HG02623 (cell line): ENCODE results near the gene SCN1B.

ENCODE experiments used
- ATAC-seq: cut with Tn5 transposase; IDR thresholded peaks from one replicate; pipeline ENCODE4 v1.9.1; 2021; ENCODE audit warnings: moderate library complexity; ENCODE audit not compliant: unreplicated experiment

SCN1B gene

DNA sequence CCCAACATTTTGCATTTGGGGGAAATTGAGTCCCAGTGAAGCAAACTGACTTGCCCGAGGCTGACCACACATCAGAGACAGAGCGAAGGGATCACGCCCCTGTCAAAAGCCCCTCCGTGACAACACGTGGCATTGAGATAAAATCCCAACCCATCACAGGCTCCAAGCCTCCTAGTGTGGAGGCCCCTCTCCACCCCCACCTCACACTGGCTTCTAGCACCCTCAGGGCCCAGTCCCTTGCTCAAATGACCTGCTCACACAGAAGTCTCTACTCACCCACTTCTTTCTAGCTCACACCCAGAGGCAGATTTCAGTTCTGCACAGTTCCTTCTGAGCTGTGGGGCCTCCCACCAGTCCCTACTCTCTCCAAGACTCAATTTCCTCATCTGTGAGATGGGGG lies 21.5 kb downstream of the SCN1B start:
- no peak for ATAC-seq

DNA sequence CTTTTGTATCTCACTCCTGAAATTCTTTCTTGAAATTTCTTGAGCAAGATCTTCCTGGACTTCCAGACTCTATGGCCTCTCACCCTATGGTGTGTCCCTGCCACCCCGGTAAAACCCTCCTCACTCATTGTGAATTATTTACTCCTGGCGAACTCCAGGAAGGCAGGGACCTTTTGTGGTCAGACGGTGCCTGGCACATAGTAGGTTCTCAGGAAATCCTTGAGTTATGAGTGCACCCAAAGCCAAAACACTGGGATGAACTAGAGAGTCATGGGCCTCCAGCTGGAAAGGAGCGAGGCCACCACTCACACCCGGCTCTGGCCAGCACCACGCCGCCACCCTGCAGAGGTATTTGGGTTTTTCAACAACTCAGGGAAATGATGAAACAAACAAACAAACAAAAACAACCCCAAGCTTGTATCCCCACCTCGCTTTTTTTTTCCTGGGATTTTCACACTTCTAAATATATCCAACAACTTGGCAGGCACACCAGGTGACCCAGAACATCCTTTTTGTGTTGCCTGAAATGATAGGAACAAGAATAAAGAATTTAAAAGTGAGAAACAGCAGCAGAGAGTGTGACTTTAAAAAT lies 22.4 kb downstream of the SCN1B start:
- ATAC-seq: no peak

DNA sequence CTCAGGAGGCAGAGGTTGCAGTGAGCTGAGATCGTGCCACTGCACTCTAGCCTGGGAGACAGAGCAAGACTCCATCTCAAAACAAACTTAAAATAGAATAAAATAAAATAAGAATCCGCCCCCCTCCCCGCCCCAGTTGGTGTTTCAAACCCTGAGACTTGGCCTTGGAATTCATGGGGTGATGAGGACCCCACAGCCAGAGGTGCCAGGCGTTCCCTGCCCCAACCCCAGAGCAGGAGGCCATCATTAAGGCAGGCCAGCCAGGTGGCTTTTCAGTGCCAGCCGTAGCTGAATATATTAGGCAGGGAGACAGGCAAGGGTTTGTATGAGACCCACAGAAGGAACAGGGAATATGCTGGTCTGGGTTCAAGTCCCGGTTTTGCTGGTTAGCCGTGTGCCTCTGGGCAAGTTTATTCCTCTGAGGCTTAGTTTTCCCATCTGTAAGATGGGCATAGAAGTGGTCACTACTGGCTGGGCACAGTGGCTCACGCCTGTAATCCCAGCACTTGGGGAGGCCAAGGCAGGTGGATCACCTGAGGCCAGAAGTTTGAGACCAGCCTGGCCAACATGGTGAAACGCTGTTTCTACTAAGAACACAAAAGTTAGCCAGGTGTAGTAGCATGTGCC lies 23.5 kb downstream of the SCN1B start:
- no peak for ATAC-seq

DNA sequence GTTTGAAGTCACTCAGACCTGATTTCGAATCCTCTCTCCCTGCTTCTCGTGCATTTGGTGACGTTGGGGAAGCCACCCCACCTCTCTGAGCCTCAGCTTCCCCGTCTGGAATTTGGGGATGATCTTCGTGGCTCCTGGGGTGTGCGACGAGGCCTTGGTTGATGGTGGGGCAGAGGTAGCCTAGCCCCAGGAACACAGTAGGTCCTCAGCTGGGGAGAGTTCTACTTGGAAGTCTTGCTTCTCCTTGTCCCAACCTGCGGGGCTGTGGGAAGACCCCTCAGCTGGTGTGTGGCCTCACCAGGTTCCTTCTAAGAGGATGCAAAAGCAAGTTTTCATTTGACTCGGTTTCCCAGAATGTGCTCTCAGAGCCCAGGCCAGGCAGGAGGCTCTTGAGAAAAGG lies 24.4 kb downstream of the SCN1B start:
- ATAC-seq: no peak

DNA sequence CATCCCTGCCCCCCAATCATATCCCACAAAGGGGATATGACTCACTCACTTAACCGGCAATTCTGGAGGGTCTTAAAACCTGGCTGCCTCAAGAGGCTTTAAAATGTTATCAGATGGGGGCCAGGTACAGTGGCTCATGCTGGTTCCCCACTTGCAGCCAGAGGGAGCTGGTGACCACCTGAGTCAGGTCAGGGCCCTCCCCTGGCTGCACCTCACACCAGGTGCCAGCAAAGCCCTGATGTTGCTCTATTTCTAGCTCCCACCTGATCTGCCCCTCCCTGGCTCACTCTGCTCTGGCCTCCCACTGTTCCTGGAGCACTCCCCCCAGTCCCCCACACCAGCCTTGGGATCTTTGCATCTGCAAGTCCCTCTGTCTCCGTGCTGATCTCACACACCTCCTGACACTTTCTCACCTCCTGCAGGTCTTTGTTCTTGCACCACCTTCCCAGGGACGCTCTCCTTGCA lies 25.5 kb downstream of the SCN1B start:
- ATAC-seq: no peak

DNA sequence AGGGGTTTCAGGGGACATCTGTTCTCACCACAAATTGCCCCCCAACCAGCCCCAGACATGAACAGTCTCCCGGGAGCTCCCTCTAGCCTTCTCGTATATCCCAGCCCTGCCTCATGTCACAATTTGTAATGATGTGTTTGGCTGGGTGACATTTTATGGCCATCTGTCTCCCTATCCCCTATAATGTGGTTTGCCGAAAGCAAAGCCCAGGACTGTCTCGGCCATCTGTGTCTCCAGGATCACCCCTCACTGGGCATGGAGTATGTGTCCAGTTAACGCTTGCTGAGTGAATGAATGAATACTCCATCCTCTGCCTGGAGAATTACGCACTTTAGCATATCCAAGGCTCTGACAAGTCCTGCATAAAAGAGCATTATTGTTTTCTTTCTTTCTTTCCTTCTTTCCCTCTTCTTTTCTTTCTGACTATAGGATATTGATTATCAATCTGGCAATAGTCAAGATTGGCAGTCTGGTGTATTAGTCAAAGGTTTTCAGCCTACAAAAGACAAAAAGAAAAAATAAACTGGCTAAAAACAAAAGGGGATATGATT lies 26.3 kb downstream of the SCN1B start:
- no peak for ATAC-seq

DNA sequence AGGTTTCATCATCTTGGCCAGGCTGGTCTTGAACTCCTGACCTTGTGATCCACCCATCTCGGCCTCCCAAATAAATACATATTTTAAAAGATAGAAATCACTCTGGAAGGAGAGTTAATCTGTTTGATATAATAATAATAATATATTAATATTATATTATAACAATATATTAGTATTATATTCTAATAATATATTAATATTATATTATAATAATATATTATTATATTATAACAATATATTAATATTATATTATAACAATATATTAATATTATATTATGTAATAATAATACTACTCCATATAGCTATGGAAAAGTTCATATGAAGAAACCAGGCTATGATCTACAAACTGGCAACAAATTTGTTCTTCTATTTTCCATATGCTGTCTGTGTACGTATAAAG lies 28.1 kb downstream of the SCN1B start:
- ATAC-seq: no peak

DNA sequence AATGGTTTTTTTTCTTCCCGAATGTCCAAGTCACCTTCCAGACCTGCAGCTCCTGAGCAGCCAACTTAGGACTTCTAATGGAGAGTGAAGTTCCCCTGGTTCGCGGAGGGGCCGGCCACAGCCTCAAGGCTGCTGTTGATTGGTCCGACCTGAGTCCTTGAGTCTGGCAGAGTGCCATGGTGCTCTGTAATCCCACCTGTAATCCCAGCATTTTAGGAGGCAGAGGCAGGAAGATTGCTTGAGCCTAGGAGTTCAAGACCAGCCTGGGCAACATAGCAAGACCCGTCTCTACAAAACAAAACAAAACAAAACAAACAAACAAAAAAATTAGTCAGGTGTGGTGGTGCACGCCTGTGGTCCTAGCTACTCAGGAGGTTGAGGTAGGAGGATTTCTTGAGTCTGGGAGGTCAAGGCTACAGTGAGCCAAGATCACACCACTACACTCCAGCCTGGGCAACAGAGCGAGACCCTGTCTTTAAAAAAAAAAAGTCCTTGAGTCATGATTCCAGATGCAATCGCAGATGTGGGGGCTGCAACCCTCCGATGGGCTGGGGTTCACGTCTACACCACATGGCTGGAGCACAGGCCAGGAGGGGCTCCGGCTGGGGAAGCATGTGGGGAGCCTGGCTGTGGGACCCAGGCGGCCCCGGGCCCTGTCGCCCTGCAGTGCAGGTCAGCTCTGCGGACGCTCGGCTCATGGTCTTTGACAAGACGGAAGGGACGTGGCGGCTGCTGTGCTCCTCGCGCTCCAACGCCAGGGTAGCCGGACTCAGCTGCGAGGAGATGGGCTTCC lies 28.9 kb downstream of the SCN1B start:
- no peak for ATAC-seq

DNA sequence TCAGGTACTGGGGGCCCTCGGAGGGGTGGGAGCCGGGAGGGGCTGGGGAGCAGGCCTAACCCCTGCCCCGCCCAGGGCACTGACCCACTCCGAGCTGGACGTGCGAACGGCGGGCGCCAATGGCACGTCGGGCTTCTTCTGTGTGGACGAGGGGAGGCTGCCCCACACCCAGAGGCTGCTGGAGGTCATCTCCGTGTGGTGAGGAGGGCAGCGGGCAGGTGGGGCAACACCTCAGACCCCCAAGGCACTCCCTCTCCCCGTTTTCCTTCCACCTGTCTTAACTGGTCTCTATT lies 29.5 kb downstream of the SCN1B start:
- no peak for ATAC-seq

DNA sequence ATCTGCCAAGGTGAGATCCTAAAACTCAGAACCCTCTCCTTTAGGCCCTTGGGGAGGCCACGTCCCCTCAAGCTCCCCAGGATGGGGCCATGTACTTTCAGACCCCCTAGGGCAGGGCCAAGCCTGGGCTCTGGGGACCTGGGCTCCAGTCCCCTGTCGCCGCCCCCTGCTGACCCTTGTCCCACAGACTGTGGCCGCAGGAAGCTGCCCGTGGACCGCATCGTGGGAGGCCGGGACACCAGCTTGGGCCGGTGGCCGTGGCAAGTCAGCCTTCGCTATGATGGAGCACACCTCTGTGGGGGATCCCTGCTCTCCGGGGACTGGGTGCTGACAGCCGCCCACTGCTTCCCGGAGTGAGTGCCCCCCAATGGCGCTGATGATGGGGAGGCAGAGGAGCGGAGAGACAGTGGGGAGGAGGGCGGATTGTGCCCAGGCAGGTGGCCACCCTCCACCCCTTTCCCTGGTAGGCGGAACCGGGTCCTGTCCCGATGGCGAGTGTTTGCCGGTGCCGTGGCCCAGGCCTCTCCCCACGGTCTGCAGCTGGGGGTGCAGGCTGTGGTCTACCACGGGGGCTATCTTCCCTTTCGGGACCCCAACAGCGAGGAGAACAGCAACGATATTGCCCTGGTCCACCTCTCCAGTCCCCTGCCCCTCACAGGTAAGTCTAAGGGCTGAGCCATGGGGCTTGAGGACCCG lies 30.0 kb downstream of the SCN1B start:
- no peak for ATAC-seq

DNA sequence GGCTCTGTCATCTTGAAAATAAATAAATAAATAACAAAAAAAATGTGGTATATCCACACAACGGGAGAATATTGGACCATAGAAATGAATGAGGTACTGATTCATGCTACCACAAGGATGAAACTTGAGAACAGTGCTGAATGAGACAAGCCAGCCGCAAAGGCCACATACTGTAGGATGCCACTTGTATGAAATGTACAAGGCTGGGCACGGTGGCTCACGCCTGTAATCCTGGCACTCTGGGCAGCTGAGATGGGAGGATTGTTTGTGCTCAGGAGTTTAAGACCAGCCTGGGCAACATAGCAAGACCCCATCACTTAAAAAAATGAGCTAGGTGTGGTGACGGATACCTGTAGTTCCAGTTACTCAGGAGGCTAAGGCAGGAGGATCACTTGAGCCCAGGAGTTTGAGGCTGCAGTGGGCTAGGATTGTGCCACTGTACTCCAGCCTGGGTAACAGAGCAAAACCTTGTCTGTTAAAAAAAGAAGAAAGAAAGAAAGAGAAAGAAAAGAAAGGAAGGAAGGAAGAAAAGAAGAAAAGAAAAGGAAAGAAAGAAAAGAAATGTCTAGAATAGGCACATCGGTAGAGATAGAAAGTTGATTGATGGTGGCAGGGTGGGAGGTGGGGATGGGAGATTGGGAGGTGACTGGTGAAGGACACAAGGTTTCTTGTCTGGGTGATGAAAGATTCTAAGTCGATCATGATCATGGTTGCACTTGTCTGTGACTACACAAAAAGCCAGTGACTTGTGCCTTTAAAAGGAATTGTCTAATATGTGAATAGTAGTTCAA lies 31.5 kb downstream of the SCN1B start:
- no peak for ATAC-seq

DNA sequence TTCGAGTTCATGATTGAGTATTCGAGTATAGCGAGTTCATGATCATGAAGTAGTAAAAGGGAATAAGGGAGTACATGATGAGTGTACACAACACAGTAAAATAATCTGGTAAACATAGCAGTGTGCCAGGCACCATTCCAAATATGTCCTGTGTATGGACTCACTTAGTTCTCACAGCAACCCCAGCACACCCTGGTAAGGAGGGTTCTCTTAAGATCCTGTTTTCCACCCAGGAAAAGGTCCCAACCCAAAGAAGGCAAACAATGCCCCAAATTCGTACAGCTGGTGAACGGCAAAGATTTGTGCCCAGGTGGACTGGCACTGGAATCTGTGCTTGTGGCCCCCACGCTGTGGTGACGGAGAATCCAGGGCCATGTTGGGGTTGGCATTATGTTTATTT lies 32.7 kb downstream of the SCN1B start:
- ATAC-seq: no peak

DNA sequence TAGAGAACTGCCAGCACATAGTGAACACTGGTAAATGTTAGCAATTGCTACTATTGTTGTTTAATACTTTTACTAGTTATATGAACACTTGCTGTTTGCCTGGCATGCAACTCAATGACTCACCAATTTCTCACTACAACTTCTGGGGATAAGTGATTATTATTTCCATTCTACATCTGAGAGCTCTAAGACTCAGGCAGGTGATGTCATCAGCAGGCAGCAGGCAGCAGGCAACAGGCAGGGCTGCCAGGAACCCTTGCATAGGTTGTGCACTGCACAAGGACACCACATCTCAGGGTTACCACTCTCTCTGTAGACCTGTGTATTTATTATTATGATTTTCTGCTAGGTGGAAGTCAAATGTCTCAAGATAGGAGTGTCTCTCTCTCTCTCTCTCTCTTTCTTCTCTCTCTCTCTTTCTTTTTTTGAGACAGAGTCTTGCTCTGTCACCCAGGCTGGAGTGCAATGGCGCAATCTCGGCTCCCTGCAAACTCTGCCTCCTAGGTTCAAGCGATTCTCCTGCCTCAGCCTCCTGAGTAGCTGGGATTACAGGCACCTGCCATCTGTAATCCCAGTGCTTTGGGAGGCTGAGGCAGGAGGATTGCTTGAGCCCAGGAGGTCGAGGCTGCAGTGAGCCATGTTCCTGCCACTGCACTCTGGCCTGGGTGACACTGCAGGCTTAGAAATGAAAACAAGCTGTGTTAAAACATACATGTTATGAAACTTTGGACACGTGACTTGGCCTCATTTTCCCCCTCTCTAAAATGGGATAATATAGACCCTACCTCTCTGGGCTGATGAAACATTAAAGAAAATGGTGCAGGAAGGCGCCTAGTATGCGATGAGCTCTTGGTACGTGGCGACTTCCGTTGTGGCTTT lies 33.9 kb downstream of the SCN1B start:
- ATAC-seq: no peak

DNA sequence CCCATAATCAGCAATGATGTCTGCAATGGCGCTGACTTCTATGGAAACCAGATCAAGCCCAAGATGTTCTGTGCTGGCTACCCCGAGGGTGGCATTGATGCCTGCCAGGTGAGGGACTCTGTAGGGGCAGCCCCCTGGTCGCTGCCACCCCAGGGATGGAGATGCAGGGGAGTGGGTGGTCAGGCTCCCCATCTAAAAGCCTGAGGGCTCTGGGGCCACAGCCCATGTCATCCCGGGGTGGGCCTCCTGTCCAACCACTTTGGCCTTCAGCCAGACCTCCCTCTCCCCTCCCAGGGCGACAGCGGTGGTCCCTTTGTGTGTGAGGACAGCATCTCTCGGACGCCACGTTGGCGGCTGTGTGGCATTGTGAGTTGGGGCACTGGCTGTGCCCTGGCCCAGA lies 35.3 kb downstream of the SCN1B start:
- no peak for ATAC-seq

DNA sequence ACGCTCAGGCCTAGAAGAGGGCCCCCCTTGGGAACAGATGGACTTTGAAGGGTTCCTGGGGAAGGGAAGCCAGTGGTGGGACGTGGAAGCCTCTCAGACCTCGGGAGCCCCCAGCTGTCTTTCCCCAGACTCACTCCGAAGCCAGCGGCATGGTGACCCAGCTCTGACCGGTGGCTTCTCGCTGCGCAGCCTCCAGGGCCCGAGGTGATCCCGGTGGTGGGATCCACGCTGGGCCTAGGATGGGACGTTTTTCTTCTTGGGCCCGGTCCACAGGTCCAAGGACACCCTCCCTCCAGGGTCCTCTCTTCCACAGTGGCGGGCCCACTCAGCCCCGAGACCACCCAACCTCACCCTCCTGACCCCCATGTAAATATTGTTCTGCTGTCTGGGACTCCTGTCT lies 35.9 kb downstream of the SCN1B start:
- no peak for ATAC-seq

DNA sequence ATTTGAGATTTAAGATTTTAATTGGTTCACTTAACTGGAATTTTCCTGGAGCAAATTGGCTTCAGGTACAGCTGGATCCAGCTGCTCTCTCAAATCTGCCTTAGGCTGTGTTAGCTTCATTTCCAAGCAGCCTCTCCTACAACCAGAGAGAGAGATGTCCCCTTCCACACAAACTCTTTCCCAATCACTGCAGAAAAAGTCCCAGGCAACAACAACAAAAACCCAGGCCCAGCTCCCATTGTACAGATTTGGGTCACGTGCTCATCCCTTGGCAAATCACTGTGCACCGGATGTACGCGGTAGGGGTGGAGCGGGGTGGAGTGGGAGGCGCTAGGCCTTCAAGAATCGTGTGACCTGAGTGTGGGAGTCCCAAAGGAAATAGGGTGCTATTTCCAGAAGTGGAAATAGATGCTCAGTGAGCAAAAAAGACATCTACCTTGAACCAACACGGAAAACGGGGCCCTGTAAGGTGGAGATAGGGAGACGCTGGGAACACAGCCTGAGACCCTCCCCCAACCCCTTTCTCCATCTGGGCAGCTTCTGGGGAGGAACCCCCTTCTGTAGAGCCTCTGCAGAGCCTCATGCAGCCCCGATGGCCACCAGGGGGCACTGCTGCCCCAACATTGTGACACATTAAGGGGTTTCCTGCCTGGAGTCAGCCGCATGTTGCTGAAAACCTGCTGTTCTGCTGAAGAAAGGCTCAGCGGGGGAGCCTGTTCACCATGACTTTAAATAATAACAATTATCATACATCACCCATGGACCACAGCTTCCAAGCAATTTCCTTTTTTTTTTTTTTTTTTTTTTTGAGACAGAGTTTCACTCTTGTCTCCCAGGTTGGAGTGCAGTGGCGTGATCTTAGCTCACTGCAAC lies 36.7 kb downstream of the SCN1B start:
- ATAC-seq: no peak

DNA sequence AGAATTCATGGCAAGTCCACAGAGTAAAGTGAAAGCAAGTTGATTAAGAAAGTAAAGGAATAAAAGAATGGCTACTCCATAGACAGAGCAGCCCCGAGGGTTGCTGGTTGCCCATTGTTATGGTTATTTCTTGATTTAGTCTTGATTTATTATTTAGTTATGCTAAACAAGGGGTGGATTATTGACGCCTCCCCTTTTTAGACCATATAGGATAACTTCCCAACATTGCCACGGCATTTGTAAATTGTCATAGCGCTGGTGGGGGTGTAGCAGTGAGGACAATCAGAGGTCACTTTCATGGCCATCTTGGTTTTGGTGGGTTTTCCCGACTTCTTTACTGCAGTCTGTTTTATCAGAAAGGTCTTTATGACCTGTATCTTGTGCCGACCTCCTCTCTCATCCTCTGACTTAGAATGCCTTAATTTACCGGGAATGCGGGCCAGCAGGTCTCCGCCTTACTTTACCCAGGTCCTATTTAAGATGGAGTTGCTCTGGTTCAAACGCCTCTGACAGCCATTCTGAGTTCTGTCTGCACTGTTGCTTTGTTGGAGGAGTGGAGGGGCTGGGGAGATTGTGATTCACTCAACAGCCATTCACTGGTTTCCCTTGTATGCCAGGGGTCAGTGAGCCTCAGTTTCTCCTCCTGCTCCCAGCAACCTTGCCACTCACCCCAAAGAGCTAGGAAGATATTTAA lies 38.8 kb downstream of the SCN1B start:
- no peak for ATAC-seq

DNA sequence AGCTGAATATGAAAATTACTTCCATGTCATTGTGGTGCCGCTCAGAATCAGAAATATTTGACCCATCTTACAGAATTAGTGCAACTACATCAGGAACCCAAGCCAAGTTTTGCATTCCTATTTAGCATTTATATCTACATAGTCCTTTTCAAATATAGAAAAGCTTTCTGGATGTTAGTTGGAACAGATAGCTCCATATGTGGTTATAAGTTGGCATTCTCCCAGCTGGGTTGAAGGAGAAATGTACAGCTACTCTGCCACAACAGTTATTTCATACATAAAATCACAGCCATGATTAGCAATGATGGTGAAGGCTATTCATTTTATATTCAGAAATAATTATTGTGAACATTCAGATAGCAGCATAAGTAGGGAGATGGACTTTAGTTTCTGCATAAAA lies 39.4 kb downstream of the SCN1B start:
- no peak for ATAC-seq
